Epithelial cell of esophagus (primary cell): ENCODE data around the gene ARHGAP29.
"Not testable (repeated sequence)": the region's sequence is repeated elsewhere in the genome, so short reads cannot be mapped to it uniquely, and the experiment has no call there.

ENCODE experiments used
- DNase-seq: peaks from one replicate; pipeline ENCODE4 v3.0.0; 2010; ENCODE audit warnings: low read depth
- H3K4me3 ChIP-seq: 2 replicates; pipeline ENCODE4 v1.5.1; 2011; ENCODE audit warnings: mild to moderate bottlenecking, low read length, control low read depth
- TF ChIP-seq, protein P1 (sequence below): IDR thresholded peaks from 2 replicates; pipeline ENCODE4 v1.5.1; 2011; ENCODE audit warnings: low read depth, mild to moderate bottlenecking, low read length, control low read depth, inconsistent platforms; ENCODE audit not compliant: insufficient read depth; ENCODE audit errors: missing control alignments

The ARHGAP29 gene

DNA sequence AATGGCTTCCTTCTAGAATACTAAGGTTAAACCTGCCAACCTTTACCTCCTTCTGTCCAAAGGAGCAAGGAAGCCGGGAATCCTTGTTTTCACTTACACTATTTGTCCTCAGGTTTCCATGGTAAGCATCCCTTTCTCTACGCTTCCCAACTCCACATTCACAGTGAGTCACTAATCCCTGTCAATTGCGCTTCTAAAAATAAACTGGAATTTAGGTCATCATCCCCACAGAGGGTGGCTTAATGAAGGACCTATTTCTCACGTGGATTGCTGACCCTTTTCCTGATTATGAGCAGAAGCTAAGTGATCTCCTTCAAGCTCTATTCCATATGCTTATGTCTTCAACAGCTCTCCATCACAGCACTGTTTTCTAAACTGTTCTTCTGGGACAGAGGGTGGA, 76.6 kb downstream of the ARHGAP29 start:
- TF ChIP-seq, protein P1, sequence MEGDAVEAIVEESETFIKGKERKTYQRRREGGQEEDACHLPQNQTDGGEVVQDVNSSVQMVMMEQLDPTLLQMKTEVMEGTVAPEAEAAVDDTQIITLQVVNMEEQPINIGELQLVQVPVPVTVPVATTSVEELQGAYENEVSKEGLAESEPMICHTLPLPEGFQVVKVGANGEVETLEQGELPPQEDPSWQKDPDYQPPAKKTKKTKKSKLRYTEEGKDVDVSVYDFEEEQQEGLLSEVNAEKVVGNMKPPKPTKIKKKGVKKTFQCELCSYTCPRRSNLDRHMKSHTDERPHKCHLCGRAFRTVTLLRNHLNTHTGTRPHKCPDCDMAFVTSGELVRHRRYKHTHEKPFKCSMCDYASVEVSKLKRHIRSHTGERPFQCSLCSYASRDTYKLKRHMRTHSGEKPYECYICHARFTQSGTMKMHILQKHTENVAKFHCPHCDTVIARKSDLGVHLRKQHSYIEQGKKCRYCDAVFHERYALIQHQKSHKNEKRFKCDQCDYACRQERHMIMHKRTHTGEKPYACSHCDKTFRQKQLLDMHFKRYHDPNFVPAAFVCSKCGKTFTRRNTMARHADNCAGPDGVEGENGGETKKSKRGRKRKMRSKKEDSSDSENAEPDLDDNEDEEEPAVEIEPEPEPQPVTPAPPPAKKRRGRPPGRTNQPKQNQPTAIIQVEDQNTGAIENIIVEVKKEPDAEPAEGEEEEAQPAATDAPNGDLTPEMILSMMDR: no peak
- peak; percentile 45 for DNase-seq
- H3K4me3 ChIP-seq: no peak overlapping the region

DNA sequence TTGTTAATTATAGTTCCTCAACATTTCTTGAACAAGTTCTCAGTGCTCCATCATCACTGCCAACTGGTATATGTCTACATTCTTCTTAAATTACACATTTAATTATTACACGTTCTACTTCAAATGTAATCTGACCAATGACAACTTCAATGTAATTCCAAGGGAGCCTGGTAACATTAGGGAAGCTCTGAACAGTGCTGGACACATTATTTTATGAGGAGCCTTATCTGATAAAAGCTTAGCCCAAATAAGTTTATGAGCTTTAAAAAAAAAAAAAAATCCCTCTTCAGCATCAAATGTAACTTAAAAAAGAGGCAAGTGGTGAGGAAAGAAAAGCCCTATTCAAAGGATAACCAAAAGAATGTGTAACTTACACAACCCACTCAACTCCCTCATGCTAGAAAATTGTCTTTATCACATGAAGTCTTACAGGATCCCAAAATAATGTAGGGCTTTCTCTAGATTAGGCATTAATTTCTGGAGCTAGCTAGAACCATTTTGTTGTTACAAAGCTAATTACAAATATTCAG, 81.2 kb downstream of the ARHGAP29 start:
- DNase-seq: no peak
- TF ChIP-seq, protein P1: no peak
- H3K4me3 ChIP-seq: no peak overlapping the region

DNA sequence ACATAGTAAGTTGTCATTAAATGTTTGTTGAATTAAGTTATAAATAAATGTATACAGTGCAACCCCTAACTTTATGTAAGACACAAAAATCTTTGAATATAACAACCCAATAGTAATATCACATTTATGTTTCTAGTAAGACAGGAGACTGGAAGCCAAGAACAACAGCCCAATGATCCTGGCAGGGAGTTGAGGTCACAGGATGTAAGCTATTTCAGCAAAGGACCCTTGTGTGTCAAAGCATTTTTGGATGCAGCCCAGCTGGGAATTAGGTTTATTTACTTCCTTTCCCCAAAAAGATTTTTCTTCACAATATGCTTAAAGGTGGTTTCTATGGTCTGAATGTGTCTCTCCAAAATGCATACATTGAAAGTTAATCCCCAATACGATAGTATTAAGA, 82.4 kb downstream of the ARHGAP29 start:
- DNase-seq: no peak
- TF ChIP-seq, protein P1: no peak
- H3K4me3 ChIP-seq: no peak overlapping the region

DNA sequence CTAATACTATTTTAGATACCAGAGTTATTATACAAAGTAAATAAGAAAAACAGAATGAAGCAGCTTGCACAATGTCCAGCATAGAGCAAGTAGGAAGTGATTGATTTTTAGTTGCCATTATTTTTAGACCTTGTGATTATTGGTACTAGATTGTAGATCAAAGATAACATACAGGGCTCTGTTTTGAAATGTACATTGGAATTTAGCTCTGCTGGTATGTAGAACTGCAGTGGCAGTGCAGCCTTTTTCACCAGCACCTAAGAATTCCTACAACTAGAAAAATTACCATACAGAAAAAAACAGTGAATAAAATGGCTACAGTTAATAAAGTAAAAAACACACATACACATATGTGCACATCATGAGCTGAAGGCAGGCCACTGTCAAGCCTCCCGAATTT, 84.3 kb downstream of the ARHGAP29 start:
- DNase-seq: no peak
- no peak overlapping the region for H3K4me3 ChIP-seq
- TF ChIP-seq, protein P1: no peak

DNA sequence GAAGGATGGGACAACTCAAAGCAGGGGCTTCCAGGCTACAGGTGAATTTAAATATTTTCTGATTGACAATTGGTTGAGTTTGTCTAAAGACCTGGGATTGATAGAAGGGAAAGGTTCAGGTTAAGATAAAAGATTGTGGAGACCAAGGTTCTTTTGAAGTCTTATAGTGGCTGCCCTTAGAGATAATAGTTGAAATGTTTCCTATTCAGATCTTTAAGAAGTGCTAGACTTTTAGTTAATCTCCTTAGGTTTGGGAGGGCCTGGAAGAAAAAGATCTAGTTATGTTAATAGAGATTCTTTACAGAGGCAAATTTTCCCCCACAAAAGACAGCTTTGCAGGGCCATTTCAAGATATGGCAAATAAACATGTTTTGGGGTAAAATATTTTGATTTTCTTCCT, 88.2 kb downstream of the ARHGAP29 start:
- H3K4me3 ChIP-seq, DNase-seq: not testable (repeated sequence)

DNA sequence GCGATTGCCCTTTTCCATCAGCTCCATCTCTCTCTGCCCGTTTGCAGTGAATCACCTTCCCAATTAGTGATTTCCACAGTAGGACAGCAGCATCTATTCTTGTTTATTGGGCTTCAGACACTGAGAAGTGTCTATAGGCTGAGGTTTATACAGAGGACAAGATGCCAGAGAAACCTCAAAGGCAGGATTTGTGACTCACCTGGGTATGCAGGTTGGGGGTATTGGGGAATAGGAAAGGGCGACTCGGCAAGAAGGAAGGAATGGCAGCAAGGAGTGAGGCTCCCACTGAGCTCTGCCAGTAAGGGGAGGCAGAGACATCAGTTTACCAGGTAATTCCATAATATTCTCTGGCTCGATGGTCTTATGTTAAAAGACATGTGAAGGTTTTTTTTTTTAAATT, 91.1 kb downstream of the ARHGAP29 start:
- no peak overlapping the region for H3K4me3 ChIP-seq
- no peak for DNase-seq
- TF ChIP-seq, protein P1: no peak

DNA sequence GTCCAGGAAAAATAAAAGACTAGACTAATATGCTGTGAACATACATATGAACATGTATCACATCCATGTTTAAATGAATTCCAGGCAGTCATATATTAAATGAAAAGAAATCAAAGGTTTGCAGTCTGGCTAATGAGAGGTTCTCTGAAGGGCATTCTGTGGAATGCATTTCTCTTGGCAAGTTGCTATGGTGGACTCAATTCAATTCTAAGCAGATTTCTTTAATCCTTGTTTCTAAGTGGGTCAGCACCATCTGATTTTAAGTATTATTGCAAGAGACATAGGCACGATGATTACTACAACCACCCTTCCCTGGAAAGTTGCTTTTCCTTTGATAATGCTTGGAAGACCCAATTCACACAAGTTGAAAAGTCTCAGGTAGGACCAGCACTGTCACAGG, 92.5 kb downstream of the ARHGAP29 start:
- H3K4me3 ChIP-seq: no peak overlapping the region
- TF ChIP-seq, protein P1: no peak
- DNase-seq: no peak
